ACHN (cell line): ENCODE data around the gene MGAT4A.

Source experiments
- DNase-seq: peaks from one replicate; pipeline ENCODE4 v3.0.0-alpha.2; 2015
- in situ Hi-C: cut with HindIII; loops from 2 replicates; pipeline ENCODE4 v1.10.0; 2017; ENCODE audit warnings: low sequenced_read_pairs, low pct_ligation_motif_present, low pct_unique_long_range_greater_than_20kb

MGAT4A gene

DNA sequence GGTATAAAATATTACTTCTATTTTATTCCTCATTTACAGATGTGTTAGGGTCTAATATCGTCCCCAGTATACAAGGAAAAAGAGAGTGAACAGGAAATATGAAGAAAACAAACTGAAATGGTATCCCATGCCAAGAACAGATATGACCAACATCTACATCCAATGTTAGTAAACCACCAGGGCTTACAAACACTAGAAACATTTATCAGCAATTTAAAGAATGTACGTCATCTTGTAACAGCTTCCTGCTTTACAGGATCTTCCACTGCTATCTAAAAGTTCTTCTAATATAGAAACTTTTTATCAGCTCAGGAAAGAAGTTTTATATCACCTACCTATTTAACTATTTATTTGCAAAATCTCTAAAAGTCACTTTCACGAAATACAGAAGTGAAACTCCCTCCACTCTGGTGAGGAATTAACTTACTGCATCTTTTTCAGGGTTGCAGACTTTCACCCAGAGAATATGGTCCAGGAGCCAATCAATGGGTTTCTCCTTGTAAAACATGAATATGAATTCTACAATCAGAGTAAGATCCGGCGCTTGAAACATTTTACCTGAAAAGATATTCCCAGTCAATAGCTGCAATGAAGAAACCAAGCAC lies 87.3 kb downstream of the MGAT4A start:
- no peak for DNase-seq
- in situ Hi-C loops: no loop called here

- in situ Hi-C loops: no loop called here
- DNase-seq: no peak
Observed at GRCh38 chr2:98637401-98638147, 93.4 kb downstream of the MGAT4A start.

GRCh38 chr2:98634406-98635092 lies 96.4 kb downstream of the MGAT4A start:
- in situ Hi-C loops: no loop called here
- DNase-seq: peak; percentile 46

DNA sequence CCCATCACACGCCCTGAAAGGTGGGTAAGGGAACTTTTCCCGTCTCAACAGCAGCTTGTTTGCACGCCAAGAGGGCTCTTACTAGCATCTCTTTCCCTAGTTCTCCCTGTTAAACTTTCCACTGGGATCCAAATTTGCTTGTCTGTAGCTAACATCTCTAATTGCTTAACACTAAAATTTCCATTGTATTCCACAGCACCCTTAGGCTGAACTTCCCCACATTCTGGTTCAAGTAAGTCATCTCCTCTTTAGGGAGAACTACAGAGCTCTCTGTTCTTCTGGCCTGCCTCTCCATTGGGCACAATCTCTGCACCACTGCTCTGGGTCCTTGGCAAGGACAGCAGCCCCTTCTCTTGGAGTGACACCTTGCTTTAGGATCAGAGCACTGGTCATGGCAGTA lies 98.6 kb downstream of the MGAT4A start:
- DNase-seq: no peak

GRCh38 chr2:98623657-98624056 lies 107.3 kb downstream of the MGAT4A start:
- no peak for DNase-seq
- in situ Hi-C loops: no loop called here

More for the DNA sequence above, 98.6 kb downstream of the MGAT4A start:
- in situ Hi-C loops: no loop called here

GRCh38 chr2:98617149-98617548 lies 113.8 kb downstream of the MGAT4A start:
- DNase-seq: no peak
- in situ Hi-C loops: no loop called here

DNA sequence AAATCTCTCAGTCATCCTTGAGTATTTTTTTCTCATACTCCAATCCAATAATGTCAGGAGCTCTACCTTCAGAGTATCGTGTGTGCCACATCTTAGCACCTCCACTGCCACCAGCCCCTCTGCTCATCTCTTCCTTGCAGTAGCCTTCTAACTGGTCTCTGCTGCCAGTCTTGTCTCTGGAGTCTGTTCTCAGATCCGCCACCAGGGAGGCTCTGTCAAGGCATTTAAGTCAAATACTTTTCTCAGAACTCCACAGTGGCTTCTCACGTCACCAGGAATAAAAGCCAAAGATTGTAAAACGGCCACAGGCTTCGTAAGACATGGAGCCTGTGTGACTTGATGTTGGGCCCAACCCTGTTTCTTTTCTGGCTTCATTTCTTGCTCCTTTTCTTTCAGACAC lies 115.5 kb downstream of the MGAT4A start:
- DNase-seq: no peak
- in situ Hi-C loops: no loop called here

DNA sequence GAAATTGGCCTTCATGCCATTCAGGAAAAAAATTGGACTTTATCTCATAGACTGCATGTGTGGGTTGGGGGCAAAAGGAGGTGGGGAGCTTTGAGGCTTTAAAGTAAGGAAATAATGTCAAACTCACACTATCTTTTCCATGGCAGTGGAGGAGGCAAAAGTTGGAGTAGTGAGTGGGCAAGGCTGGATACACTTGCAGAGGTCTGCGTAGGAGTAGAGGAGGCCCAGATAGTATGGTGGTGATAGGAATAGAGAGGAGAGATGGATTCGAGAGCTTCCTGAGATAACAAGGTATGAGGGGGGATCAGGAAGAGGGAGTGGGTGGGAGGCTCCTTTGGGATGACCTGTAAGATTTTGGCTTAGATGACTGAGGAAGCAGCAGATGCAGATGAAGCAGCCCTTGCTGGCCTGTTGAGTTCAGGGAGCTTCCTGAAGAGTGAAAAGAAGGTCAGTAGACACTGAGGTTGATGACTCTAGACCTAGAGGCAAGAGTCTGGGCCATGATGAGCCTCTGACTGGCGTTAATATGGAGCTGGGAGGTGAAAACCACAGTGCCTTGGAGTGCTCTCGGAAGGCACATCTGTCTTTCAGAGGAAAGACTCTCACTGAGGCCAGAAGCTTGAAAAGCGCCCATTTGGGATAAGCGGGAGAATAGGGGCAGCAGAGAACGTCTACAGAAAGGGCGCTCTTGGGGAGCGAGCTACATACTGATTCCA lies 116.8 kb downstream of the MGAT4A start:
- no peak for DNase-seq
- in situ Hi-C loops: no loop called here

DNA sequence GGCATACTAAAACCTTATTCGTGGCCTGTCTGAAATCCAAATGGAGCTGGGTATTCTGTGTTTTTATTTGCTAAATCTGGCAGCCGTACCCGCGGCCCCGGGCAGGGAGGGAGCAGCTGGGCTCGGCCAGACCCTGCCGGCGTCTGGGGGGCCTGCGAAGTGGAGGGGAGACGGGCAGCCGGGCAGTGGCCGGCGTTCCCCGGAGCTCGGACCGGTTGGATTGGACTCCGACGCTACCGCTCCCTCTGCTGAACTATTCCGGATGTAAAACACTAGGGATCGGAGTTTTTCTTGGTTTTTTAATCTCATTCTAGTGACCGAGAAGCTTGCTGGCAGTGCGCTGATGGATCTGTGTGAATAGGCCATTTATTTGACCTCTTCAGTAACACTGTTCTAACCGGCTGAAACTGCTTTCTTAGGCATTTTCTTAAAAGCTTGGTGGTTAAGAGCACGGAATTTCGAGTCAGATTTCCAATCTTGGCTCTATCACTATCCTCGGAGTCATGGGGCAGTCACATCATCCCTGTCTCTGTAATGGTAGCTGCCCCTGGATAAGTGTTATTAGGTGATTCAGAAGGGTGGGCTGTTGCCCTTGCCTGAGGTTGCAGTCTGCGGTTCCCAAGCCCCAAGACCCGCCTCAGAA lies 121.8 kb downstream of the MGAT4A start:
- DNase-seq: peak; percentile 55

DNA sequence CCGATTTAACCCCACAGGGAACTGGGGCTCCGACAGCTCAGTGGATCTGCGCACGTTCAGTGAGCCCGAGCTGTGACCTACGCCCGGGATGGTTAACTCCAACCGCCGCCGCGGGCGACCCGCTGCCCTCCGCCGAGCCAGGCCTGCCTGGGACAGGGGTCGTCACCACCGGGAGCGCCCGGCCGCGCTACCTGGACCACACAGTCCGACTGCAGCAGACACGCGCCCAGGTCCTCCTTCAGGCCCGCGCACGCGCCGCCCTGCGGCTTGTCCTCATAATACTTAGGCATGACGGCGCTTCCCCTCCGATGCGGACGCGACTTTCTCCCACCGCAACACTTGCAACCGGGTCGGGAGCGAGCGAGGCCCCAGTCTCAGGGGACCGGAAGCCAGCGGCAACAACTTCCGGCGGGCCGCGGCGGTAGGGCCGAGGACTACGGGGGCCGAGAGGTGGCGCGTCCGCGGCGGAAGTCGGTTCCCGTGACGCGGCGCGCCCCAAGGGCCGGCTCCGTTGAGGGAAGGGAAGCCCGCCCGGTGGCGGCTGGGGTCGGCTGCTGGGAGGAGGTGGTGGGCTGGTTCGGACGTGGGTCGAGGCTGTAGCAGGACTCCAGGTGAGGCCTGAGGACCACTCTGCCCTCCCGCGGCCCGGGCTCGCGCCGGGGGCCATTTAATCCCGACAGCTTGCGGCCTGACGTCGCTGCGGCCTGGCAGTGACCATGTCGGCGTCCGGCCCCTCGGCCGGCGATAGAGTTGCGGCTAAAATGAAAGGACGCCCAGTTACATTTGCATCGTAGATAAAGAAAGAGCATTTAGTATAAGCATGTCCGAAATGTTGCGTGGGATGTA lies 122.6 kb downstream of the MGAT4A start, which contains the start of the genes COA5 and UNC50:
TSS of gene COA5 (minus strand) at position 397 of the 846 bp plus-strand sequence. CDS start at position 290, 107 bp downstream.
TSS of gene UNC50 (plus strand) at position 474 of the 846 bp plus-strand sequence. CDS start 1,171 bp downstream, outside the sequence.
- DNase-seq: peak; percentile 92
- in situ Hi-C loops: no loop called here

More for the DNA sequence above, 121.8 kb downstream of the MGAT4A start:
- in situ Hi-C loops: no loop called here

DNA sequence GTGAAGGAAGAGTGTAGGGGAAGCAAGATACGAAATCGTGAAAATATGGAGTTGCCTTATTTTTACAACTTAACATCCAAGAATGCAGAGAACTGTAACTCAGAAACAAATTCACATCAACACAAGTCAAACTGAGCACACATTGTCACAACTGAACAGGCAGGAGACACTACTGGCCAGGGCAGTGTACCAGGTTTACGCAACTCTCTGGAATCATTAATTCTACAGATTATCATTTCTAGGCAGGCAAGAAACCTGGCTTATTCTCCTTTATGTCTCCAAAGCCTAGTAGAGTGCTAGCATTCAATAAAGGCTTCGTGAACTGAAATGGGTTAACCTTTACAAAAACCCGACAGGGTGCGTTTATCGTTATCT lies 123.2 kb downstream of the MGAT4A start:
- DNase-seq: peak; percentile 30
- in situ Hi-C loops: no loop called here

DNA sequence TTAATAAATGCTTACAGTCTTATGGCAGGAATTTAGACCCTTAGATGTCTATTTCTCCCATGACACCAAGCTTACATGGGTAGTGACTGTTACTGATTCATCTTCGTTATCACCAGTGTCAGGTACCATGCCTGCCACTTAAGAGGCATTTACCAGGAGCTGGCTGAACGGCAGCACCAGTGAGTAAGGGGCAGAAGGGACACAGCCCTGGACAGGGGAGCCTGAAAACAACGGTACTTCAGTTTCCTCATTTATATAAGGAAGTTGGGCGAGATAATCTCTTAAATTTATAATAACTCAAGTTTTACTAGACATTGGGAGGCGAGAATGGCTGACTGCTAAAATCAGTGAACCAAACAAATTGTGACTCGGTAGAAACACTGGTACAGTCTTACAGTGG lies 123.8 kb downstream of the MGAT4A start:
- no peak for DNase-seq
- in situ Hi-C loops: no loop called here

- in situ Hi-C loops: no loop called here
- DNase-seq: no peak
Observed at GRCh38 chr2:98606431-98606830, 124.5 kb downstream of the MGAT4A start.

DNA sequence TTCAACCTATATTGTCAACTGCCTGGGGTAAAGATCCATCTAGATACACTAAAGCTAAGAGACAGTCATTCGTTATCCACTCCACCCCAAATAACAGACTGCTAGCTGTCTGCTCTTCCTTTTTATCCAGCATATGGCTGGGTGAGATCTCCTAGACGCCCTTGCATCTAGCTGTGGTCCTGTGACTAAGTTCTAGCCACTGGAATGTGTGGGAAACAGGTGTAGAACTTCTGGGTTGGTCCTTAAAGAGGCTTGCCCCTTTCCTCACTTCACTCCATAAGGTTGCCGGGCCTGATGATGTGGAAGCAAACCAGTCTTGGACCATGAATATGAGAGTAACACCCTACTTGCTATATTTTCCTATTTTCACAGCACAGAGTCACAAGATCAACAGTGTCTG lies 125.9 kb downstream of the MGAT4A start:
- in situ Hi-C loops: no loop called here
- no peak for DNase-seq

DNA sequence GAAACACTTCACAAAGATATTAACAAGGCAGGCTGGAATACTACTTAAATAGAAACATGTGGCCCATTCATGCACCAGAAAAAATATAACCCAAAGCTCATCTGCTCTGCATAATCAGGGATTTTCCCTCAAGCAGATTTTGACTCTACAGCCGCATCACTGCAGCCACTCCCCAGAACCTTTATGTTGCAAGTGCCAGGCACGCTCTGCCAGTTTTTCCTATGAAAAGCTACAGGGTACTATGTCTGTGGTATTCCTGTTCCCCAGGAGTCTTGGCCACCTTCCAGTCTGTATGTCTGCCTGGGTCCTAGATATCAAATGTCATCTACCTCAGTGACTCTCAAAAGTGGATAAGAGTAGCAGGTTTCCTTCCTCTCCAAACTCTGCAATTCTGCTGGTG lies 126.4 kb downstream of the MGAT4A start:
- no peak for DNase-seq
- in situ Hi-C loops: no loop called here

GRCh38 chr2:98601532-98602132 lies 129.3 kb downstream of the MGAT4A start:
- in situ Hi-C loops: no loop called here
- DNase-seq: peak; percentile 64

DNA sequence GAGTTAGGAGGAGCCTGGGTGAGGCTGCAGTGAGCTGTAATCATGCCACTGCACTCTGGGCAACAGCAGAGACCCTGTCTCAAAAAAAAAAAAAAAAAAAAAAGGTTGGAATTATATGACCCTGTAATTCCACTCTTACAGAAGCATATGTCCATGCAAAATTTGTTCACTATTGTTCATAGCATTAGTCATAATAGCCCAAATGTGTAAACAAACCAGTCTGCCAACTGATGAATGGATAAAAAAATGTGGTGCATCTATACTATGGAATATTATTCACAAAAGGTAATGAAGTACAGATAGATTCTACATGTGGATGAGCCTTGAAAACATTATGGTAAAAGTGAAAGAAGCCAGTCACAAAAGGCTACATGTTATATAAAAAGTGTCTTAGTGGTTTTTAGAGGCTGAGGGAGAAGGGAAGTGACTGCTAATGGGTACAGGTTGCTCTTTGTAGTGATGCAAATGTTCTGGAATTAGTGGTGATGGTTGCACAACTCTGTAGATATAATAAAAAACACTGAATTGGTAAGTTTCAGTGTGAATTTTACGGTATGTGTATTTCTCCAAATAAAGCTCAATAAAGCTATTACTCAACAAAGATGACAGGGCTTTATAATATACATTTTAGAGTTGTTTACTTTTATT lies 132.0 kb downstream of the MGAT4A start:
- no peak for DNase-seq
- in situ Hi-C loops: no loop called here
